IPS DF 19.7 (cell line): ENCODE measurements around the gene CRB1.

Source experiments
- DNase-seq: peaks from one replicate; pipeline ENCODE4 v3.0.0-alpha.2; 2013; ENCODE audit warnings: low read depth, low spot score

The CRB1 gene

DNA sequence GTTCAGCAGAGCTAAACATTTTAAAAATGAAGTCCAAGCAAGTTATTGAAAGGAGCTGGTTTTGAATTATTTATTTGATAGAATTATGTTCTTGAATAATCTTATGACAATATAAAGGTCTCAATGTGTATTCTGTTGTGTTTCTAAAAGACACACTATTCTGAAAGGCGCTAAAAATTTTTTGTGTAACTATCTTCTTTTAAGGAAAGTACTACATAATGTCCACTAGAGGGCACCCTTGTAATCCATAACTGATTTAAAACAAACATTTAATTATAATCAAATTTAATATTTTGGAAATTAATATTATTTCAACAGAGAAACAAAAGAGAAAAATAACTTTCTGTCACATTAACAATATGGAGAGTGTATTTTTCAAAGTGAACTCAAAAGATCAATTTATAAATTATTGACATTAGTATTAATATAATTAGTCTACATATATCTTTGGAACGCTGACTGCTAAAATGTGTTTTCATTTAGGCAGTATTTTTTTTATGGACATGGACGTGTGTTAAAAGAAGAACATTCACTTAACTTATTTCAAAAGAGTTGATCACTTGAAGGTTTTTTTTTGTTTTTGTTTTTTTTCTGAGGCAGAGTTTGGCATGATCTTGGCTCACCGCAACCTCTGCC, 258.8 kb downstream of the CRB1 start:
- DNase-seq, result no peak
